Vagina (tissue), 2 donors: ENCODE data around the gene LAMB3.

Source experiments
- CTCF ChIP-seq, 3 experiments: fragments of 450-650 bp in 2 of 3; fragments of 200-600 bp in 1 of 3; sonication (generic) in 1 of 3; IDR thresholded peaks; one replicate each; pipeline ENCODE4 v1.5.1; 2017 to 2019; ENCODE audit warnings: antibody characterized with exemption in 3 of 3, mild to moderate bottlenecking in 2 of 3, moderate library complexity in 2 of 3
- POLR2A ChIP-seq, 2 donors: fragments of 450-650 bp; IDR thresholded peaks; one replicate each; pipeline ENCODE4 v1.6.1; 2017; ENCODE audit warnings: antibody characterized with exemption in 2 of 2, mild to moderate bottlenecking in 2 of 2, moderate library complexity in 2 of 2
- POLR2AphosphoS5 ChIP-seq, 2 donors: sonication (generic); formaldehyde crosslinking; IDR thresholded peaks; one replicate each; pipeline ENCODE4 v1.9.0; 2017; ENCODE audit warnings: antibody characterized with exemption in 2 of 2, mild to moderate bottlenecking in 2 of 2, low read depth in 1 of 2; ENCODE audit not compliant: insufficient read depth in 1 of 2

- no peak for TF ChIP-seq CTCF (IDR thresholded peaks at IDR 0.05)
- no peak for TF ChIP-seq POLR2A (IDR thresholded peaks at IDR 0.05)
- no peak for TF ChIP-seq POLR2AphosphoS5 (IDR thresholded peaks at IDR 0.05; ENCODE audit: insufficient read depth in 1 of 2, low read depth in 1 of 2)
Measured at GRCh38 chr1:209626346-209627026, 25.7 kb downstream of the LAMB3 start.
